Mesenchymal stem cell (in vitro differentiated cells and primary cell): ENCODE results near the gene VAPB.

ENCODE experiments used
- DNase-seq: peaks from one replicate; pipeline ENCODE4 v3.0.0-alpha.2; 2013
- H2AFZ ChIP-seq: one replicate; pipeline ENCODE4 v1.6.1; 2013; ENCODE audit warnings: low read depth, mild to moderate bottlenecking, control low read depth, inconsistent platforms, low read length, moderate library complexity
- H2AK5ac ChIP-seq: 2 replicates; pipeline ENCODE4 v1.6.1; 2013; ENCODE audit warnings: low read length, moderate library complexity, mild to moderate bottlenecking, inconsistent platforms; ENCODE audit not compliant: severe bottlenecking
- H2BK120ac ChIP-seq: one replicate; pipeline ENCODE4 v1.6.1; 2013; ENCODE audit warnings: low read depth, mild to moderate bottlenecking, inconsistent platforms, low read length, moderate library complexity
- H2BK12ac ChIP-seq, 2 experiments: one replicate each; pipeline ENCODE4 v1.6.1; 2013; ENCODE audit warnings: inconsistent platforms in 2 of 2, low read length in 2 of 2, mild to moderate bottlenecking in 2 of 2, moderate library complexity in 2 of 2, control low read depth in 1 of 2
- H2BK15ac ChIP-seq: one replicate; pipeline ENCODE4 v1.6.1; 2013; ENCODE audit warnings: mild to moderate bottlenecking, low read depth, inconsistent platforms; ENCODE audit not compliant: poor library complexity, severe bottlenecking
- H2BK5ac ChIP-seq: 2 replicates; pipeline ENCODE4 v1.6.1; 2013; ENCODE audit warnings: low read depth, mild to moderate bottlenecking, low read length, control low read depth, inconsistent platforms; ENCODE audit not compliant: poor library complexity, severe bottlenecking
- H3K14ac ChIP-seq, 2 experiments: one replicate each; pipeline ENCODE4 v1.6.1; 2013; ENCODE audit warnings: inconsistent platforms in 2 of 2, low read length in 2 of 2, control low read depth in 1 of 2, mild to moderate bottlenecking in 1 of 2, moderate library complexity in 1 of 2
- H3K18ac ChIP-seq, 2 experiments: one replicate each; pipeline ENCODE4 v1.6.1; 2013; ENCODE audit warnings: inconsistent platforms in 2 of 2, low read length in 2 of 2, control low read depth in 1 of 2, low read depth in 1 of 2, mild to moderate bottlenecking in 1 of 2
- H3K23ac ChIP-seq, 2 experiments: one replicate each; pipeline ENCODE4 v1.6.1; 2013; ENCODE audit warnings: inconsistent platforms in 2 of 2, low read length in 2 of 2, mild to moderate bottlenecking in 2 of 2, moderate library complexity in 2 of 2, control low read depth in 1 of 2
- H3K27ac ChIP-seq: 2 replicates; pipeline ENCODE4 v1.5.1; 2013; ENCODE audit warnings: mild to moderate bottlenecking, moderate library complexity, low read length, control low read depth, inconsistent platforms; ENCODE audit not compliant: poor library complexity, severe bottlenecking
- H3K27me3 ChIP-seq, 2 experiments: 2 replicates each; pipeline versions ENCODE4 v1.6.1 to v1.7.0; 2013; ENCODE audit warnings: low read length in 2 of 2, mild to moderate bottlenecking in 2 of 2, moderate library complexity in 2 of 2, control low read depth in 1 of 2, inconsistent platforms in 1 of 2; ENCODE audit not compliant: control insufficient read depth in 1 of 2, insufficient read depth in 1 of 2
- H3K36me3 ChIP-seq, 2 experiments: 2 replicates each; pipeline versions ENCODE4 v1.6.1 to v1.7.0; 2013; ENCODE audit warnings: low read length in 2 of 2, control low read depth in 1 of 2, inconsistent platforms in 1 of 2, low read depth in 1 of 2, mild to moderate bottlenecking in 1 of 2; ENCODE audit not compliant: insufficient read depth in 2 of 2, control insufficient read depth in 1 of 2
- H3K4ac ChIP-seq, 2 experiments: one replicate each; pipeline ENCODE4 v1.6.1; 2013; ENCODE audit warnings: inconsistent platforms in 2 of 2, low read length in 2 of 2, mild to moderate bottlenecking in 2 of 2, moderate library complexity in 2 of 2, control low read depth in 1 of 2, low read depth in 1 of 2
- H3K4me1 ChIP-seq: 2 replicates; pipeline ENCODE4 v1.6.1; 2013; ENCODE audit warnings: low read depth, low read length, control low read depth; ENCODE audit not compliant: control insufficient read depth, insufficient read depth
- H3K4me2 ChIP-seq: 2 replicates; pipeline ENCODE4 v1.6.1; 2013; ENCODE audit warnings: low read length, mild to moderate bottlenecking, inconsistent platforms; ENCODE audit not compliant: poor library complexity, severe bottlenecking
- H3K4me3 ChIP-seq, 2 experiments: 2 replicates each; pipeline versions ENCODE4 v1.5.1 to v1.7.0; 2013; ENCODE audit warnings: low read length in 2 of 2, mild to moderate bottlenecking in 2 of 2, control low read depth in 1 of 2, low read depth in 1 of 2; ENCODE audit not compliant: insufficient read depth in 1 of 2
- H3K79me1 ChIP-seq: replicated peaks from 2 replicates; pipeline ENCODE4 v1.6.1; 2013; ENCODE audit warnings: mild to moderate bottlenecking, control low read depth, low read length, inconsistent platforms; ENCODE audit not compliant: poor library complexity, severe bottlenecking
- H3K9ac ChIP-seq: 2 replicates; pipeline ENCODE4 v1.7.0; 2013; ENCODE audit warnings: mild to moderate bottlenecking, low read length, moderate library complexity
- H3K9me3 ChIP-seq: 2 replicates; pipeline ENCODE4 v1.7.0; 2013; ENCODE audit warnings: mild to moderate bottlenecking, low read length; ENCODE audit not compliant: control insufficient read depth
- H4K8ac ChIP-seq: one replicate; pipeline ENCODE4 v1.6.1; 2013; ENCODE audit warnings: inconsistent platforms, mild to moderate bottlenecking, low read length, moderate library complexity
- H4K91ac ChIP-seq: one replicate; pipeline ENCODE4 v1.6.1; 2013; ENCODE audit warnings: mild to moderate bottlenecking, low read length, inconsistent platforms
- WGBS: methylation state at CpG from one replicate; pipeline ENCODE4 v1.1.7; 2013; ENCODE audit warnings: mixed read lengths; 5-methylcytosine and 5-hydroxymethylcytosine counted together

The VAPB gene

DNA sequence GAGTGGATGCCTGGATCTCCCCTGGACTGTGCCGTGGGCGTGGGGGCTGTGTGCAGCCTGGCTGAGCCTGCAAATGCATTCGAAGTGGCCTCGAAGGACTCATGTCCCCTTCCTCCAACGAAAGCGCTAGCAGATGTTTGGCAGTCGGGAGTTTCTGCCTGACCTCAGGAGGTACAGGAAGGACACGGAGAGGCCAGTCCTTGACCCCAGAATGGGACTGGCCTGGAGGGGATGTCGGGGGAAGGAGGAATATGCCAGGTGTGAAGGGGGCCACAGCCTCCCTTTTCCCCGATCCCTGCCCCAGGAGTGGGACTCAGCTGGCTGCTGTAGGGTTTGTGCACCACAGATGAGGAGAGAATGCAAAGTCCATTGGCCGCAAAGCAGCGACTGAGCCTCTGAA, 80.6 kb downstream of the VAPB start:
- Histone ChIP-seq H3K4ac (no peak overlapping the region), H3K79me1 (no peaks in the 10 kb centered on the region), H3K36me3 (peaks cover 0 to 3% of the 10 kb centered on the region in 2 experiments), H4K8ac (no peak overlapping the region), H3K4me1 (no peaks in the 10 kb centered on the region), H2BK12ac (no peak overlapping the region), H3K18ac (peak overlapping the region in 1 of 2 experiments; percentile 7), H3K4me2 (no peak overlapping the region), H2BK5ac (no peak overlapping the region), H3K27me3 (peaks cover 0 to 3% of the 10 kb centered on the region in 2 experiments), H3K14ac (no peak overlapping the region), H3K9ac (no peak overlapping the region), H3K23ac (no peak overlapping the region), H2BK15ac (no peak overlapping the region), H3K4me3 (no peak overlapping the region), H2AFZ (no peak overlapping the region), H3K9me3 (no peaks in the 10 kb centered on the region), H4K91ac (no peak overlapping the region), H2BK120ac (no peak overlapping the region), H2AK5ac (no peak overlapping the region), H3K27ac (no peak overlapping the region)
- DNase-seq = no peak
- WGBS = 91% methylated on average over 12 of the region's 12 CpGs

DNA sequence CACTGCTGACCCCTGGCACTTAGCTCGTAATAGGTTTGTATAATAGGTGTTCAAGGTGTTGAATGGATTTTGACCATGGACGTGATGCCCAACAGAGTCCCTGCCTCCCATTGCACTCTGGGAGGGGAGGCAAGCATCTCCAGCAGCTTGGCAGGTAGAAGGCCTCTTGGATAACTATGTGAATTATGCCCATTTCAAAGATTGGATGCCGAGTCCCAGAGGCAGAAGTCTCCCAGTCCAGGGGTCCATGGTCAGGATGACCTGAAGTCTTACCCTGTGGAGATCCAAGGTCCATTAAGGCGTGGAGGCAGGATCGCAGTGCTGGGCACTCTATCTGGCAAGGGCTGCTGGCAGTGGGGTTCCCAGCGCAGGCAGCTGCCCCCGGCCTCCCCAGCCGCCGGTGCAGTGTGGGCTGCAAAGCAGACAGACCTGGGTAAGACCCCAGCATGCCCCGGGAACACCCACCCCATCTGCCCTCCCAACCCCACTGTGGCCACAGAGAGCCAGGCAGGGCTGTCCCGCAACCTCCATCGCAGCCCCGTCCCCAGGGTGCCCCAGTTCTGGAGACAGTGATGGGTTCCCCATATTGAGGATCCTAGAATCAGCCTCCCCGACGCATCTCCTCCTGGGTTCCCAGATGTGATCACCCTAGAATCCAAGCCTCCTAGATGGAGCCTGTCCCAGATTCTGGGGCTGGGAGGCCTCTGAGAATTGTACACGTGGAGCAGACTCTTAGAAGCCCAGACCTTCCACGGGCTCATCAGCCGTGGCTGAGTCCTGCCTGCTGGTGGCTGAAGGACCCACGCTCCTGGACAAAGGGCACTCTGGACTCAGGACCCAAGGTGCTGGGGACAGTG, 81.5 kb downstream of the VAPB start:
- Histone ChIP-seq H3K27ac (no peak overlapping the region), H4K8ac (no peak overlapping the region), H3K27me3 (peaks cover 0 to 3% of the 10 kb centered on the region in 2 experiments), H3K4ac (no peak overlapping the region), H3K4me2 (no peak overlapping the region), H2AK5ac (no peak overlapping the region), H3K79me1 (no peaks in the 10 kb centered on the region), H3K4me1 (no peaks in the 10 kb centered on the region), H3K23ac (no peak overlapping the region), H2BK120ac (no peak overlapping the region), H3K18ac (no peak overlapping the region), H3K4me3 (no peak overlapping the region), H3K9me3 (no peaks in the 10 kb centered on the region), H2BK5ac (no peak overlapping the region), H4K91ac (no peak overlapping the region), H2AFZ (no peak overlapping the region), H3K9ac (no peak overlapping the region), H2BK12ac (no peak overlapping the region), H2BK15ac (no peak overlapping the region), H3K14ac (no peak overlapping the region), H3K36me3 (peaks cover 0 to 3% of the 10 kb centered on the region in 2 experiments)
- DNase-seq = no peak
- 95% methylated on average over 19 of the region's 19 CpGs for WGBS

DNA sequence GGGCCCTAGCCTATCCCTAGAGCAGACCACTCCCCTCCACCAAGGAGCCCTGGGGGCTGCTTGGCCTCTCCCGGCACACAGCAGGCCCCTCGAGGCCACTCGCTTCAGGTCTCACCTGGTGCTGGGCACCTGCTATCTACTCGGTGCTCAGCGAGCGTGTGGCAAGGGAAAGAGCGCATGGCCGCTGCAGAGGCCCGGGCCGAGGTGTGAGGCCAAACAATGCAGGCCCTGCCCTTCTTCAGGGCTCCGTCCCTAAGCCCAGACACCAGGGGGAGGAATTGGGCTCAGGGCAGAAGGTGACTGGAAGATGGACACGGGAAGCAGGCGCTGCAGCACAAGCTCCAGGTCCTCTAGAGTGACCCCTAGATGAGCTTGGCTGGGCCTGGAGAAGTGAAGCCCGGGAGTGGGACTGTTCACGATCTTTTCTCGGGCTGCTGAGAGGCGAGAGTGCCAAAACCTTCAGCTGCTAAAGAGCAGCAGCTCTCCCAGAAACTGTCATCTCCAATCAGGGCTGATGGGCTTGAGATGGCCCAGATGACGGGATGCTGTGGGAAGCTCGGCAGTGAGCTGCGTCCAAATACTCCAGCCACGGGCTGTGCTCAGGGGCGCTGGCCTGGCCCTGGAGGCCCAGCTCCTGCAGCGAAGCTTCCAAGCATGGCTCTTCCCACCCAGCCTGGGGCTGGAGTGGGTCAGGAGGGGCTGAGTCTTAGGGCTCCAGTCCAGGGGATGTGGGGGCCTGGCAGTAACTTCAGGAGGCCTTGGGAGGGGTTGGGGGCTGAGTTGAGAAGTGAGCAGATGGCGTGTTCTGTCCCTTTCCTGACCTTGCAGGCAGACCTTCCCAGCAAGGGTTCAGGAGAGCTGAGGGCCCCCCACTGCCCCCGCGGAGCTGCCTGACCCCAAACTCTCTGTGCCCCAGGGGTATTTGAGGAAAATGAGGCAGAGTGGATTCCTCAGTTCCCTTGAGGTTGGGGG, 82.5 kb downstream of the VAPB start:
- no peaks in the 10 kb centered on the region for H3K4me1 ChIP-seq
- H4K8ac ChIP-seq = no peak overlapping the region
- no peak overlapping the region for H3K23ac ChIP-seq
- H2BK120ac ChIP-seq = no peak overlapping the region
- peaks cover 0 to 3% of the 10 kb centered on the region in 2 experiments for H3K36me3 ChIP-seq
- no peak overlapping the region for H3K27ac ChIP-seq
- H3K4ac ChIP-seq = no peak overlapping the region
- H3K4me2 ChIP-seq = no peak overlapping the region
- no peak for DNase-seq
- 90% methylated on average over 26 of the region's 26 CpGs for WGBS
- peaks cover under 1% of the 10 kb centered on the region for H3K9me3 ChIP-seq
- no peaks in the 10 kb centered on the region for H3K79me1 ChIP-seq
- H2BK12ac ChIP-seq = no peak overlapping the region
- no peak overlapping the region for H3K18ac ChIP-seq
- H3K4me3 ChIP-seq = no peak overlapping the region
- H3K9ac ChIP-seq = no peak overlapping the region
- no peak overlapping the region for H2BK5ac ChIP-seq
- peaks cover 0 to 3% of the 10 kb centered on the region in 2 experiments for H3K27me3 ChIP-seq
- no peak overlapping the region for H2AFZ ChIP-seq
- no peak overlapping the region for H4K91ac ChIP-seq
- H2AK5ac ChIP-seq = no peak overlapping the region
- no peak overlapping the region for H2BK15ac ChIP-seq
- no peak overlapping the region for H3K14ac ChIP-seq
